Ishikawa (cell line): ENCODE measurements around the gene ARAP1.

Source experiments
- CEBPB ChIP-seq: IDR thresholded peaks from 2 replicates; pipeline ENCODE4 v1.6.1; 2012
- CREB1 ChIP-seq: IDR thresholded peaks from 2 replicates; pipeline ENCODE4 v1.6.1; 2012; ENCODE audit warnings: low read depth
- EGR1 ChIP-seq: IDR thresholded peaks from 2 replicates; pipeline ENCODE4 v1.6.1; 2012
- EP300 ChIP-seq: IDR thresholded peaks from 2 replicates; pipeline ENCODE4 v1.6.1; 2012; ENCODE audit warnings: borderline replicate concordance
- FOXM1 ChIP-seq: IDR thresholded peaks from 2 replicates; pipeline ENCODE4 v1.6.1; 2012; ENCODE audit warnings: low read depth, borderline replicate concordance
- NFIC ChIP-seq: IDR thresholded peaks from 2 replicates; pipeline ENCODE4 v1.6.1; 2012
- RAD21 ChIP-seq: IDR thresholded peaks from 2 replicates; pipeline ENCODE4 v1.6.1; 2012; ENCODE audit warnings: low read depth
- TAF1 ChIP-seq: IDR thresholded peaks from 2 replicates; pipeline ENCODE4 v1.6.1; 2012; ENCODE audit warnings: low read depth, mild to moderate bottlenecking
- TCF12 ChIP-seq: IDR thresholded peaks from 2 replicates; pipeline ENCODE4 v1.6.1; 2012; ENCODE audit warnings: low read depth
- YY1 ChIP-seq: IDR thresholded peaks from 2 replicates; pipeline ENCODE4 v1.6.1; 2012; ENCODE audit warnings: low read depth
- ZBTB7A ChIP-seq: IDR thresholded peaks from 2 replicates; pipeline ENCODE4 v1.6.1; 2012; ENCODE audit warnings: low read depth
- TF ChIP-seq, protein P1 (sequence below): IDR thresholded peaks from 2 replicates; pipeline ENCODE4 v1.6.1; 2012
- TF ChIP-seq, protein P2 (sequence below): IDR thresholded peaks from 2 replicates; pipeline ENCODE4 v1.6.1; 2012; ENCODE audit warnings: low read depth, mild to moderate bottlenecking
- TF ChIP-seq, protein P3 (sequence below): IDR thresholded peaks from 2 replicates; pipeline ENCODE4 v1.6.1; 2012

ARAP1 gene

DNA sequence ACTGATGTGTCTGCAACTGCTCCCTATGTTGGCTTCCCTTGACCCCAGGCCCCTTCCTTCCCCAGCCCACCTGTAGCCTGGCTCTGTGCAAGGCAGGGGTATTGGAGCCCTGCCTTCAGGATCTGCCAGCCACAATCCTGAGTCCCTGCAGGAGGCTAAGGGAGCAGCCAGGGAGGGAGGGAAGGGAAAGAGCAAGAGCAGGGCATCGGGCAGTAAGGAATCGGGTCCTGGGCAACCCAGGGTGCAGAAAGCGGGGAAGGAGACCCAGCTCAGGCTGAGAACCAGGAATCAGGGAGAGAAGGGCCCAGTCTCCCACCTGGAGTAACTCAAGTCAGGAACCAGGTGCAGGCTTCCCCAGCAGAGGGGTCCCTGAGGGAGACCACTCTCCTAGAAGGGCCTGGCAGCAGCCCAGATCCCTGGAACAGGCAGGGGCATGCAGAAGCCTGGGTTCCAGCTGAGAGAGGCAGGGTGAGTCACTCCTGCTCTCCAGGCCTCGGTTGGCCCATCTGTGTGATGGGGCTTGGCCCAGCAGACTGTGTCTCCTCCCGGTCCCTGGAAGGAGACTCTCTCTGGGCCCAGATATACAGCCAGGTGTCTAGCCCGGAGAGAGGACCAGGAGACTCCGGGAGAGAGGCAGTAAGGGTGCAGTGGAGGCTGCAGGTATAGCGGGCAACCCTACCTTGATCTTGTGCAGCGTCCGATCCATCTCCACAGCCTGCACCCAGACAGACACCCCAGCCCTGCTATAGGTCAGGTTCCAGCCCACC, 28.3 kb upstream of the ARAP1 start:
- TF ChIP-seq TCF12 (no peak), CREB1 (no peak), ZBTB7A (no peak), EP300 (no peak), EGR1 (no peak), CEBPB (no peak), RAD21 (no peak), YY1 (no peak), TAF1 (no peak)
- TF ChIP-seq, protein P1, sequence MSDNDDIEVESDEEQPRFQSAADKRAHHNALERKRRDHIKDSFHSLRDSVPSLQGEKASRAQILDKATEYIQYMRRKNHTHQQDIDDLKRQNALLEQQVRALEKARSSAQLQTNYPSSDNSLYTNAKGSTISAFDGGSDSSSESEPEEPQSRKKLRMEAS: no peak
- TF ChIP-seq, protein P2, sequence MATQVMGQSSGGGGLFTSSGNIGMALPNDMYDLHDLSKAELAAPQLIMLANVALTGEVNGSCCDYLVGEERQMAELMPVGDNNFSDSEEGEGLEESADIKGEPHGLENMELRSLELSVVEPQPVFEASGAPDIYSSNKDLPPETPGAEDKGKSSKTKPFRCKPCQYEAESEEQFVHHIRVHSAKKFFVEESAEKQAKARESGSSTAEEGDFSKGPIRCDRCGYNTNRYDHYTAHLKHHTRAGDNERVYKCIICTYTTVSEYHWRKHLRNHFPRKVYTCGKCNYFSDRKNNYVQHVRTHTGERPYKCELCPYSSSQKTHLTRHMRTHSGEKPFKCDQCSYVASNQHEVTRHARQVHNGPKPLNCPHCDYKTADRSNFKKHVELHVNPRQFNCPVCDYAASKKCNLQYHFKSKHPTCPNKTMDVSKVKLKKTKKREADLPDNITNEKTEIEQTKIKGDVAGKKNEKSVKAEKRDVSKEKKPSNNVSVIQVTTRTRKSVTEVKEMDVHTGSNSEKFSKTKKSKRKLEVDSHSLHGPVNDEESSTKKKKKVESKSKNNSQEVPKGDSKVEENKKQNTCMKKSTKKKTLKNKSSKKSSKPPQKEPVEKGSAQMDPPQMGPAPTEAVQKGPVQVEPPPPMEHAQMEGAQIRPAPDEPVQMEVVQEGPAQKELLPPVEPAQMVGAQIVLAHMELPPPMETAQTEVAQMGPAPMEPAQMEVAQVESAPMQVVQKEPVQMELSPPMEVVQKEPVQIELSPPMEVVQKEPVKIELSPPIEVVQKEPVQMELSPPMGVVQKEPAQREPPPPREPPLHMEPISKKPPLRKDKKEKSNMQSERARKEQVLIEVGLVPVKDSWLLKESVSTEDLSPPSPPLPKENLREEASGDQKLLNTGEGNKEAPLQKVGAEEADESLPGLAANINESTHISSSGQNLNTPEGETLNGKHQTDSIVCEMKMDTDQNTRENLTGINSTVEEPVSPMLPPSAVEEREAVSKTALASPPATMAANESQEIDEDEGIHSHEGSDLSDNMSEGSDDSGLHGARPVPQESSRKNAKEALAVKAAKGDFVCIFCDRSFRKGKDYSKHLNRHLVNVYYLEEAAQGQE: no peak
- TF ChIP-seq, protein P3, sequence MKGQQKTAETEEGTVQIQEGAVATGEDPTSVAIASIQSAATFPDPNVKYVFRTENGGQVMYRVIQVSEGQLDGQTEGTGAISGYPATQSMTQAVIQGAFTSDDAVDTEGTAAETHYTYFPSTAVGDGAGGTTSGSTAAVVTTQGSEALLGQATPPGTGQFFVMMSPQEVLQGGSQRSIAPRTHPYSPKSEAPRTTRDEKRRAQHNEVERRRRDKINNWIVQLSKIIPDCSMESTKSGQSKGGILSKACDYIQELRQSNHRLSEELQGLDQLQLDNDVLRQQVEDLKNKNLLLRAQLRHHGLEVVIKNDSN: no peak

DNA sequence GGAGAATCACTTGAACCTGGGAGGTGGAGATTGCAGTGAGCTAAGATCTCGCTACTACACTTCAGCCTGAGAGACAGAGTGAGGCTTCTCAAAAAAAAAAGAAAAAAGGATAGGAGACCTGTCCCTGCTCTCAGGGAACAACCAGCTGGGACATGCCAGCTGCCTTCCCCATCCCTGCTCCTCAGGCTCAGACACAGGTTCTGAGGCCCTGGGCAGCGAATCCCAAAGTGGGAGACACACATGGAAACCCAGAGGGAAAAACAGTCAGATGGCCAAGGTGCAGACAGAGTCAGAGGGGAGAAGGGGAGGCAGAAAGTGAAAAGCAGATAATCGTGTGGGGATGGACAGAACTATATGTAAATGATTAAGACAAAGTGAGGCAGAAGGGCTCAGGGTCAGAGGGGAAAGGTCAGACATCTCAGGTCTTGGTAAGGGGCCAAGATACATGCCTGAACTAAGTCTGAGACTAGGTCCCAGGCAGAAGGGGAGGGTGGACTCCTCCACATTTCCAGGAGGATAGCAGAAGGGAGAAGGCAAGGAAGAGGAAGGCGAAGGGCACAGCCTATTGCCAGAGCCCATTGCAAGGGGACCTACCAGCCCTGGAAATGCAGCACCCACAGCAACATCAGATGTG, 27.4 kb upstream of the ARAP1 start:
- no peak for TF ChIP-seq CEBPB
- no peak for TF ChIP-seq CREB1
- TF ChIP-seq, protein P2: no peak
- TF ChIP-seq RAD21: no peak
- TF ChIP-seq, protein P1: no peak
- TF ChIP-seq EP300: no peak
- TF ChIP-seq EGR1: no peak
- TF ChIP-seq ZBTB7A: no peak
- TF ChIP-seq YY1: no peak

DNA sequence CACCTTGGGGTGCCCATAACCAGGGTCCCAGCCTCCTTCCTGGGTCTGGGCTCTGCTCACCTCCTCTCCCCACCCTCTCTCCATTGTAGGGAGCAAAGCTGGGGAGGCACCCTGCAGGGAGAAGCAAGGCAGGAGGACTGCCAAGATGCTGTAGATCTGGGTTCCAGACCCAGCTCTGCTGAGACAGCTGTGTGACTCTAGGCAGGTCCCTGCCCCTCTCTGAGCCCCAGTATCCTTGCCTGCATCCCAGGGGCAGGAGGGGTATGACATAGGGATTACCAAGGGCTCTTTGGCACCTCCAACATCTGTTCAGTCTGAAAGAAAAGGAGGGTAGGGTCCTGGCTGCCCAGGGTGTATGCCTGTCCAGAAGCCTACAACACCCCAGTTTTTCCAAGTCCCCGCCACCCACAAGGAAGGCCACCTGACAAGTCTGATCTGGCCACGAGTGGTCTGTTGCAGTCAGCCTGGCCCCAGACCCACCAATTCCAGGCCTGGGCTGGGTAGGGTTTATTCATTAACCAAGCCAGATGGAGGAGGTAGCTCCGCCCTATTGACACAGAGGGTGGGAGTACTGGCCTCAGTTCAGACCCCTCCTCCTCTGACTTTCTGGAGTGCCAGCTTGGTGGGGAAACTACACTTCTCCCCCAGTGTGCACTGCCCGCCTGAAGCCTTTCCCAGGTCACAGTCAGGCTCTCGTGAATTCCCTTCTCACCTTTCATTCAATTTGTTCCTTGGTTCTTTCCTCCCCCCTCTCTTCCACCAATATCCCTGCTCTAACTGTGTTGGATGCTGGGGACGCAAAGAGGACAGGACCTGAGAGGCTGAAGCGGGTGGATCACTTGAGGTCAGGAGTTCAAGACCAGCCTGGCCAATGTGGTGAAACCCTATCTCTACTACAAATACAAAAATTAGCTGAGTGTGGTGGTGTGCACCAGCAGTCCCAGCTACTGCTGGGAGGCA, 26.6 kb upstream of the ARAP1 start:
- TF ChIP-seq FOXM1 (no peak), YY1 (no peak), EGR1 (no peak), ZBTB7A (no peak), CEBPB (no peak), NFIC (no peak), CREB1 (no peak), TCF12 (no peak)
- TF ChIP-seq, protein P2: no peak
- TF ChIP-seq, protein P3: no peak
- TF ChIP-seq, protein P1: no peak
